DND-41 (cell line): ENCODE measurements around the gene CHSY1.
A peak's percentile ranks its signal among the peaks of the same experiment; 100 is the strongest.

Source experiments
- ATAC-seq: fragments of 200-7000 bp; cut with Tn5 transposase; 3 replicates; pipeline ENCODE4 v1.9.1; 2021; ENCODE audit warnings: low read depth; ENCODE audit not compliant: insufficient read depth
- DNase-seq: peaks from one replicate; pipeline ENCODE4 v3.0.0-alpha.2; 2020
- H2AFZ ChIP-seq: 2 replicates; pipeline ENCODE4 v1.6.0; 2012; ENCODE audit warnings: low read depth, low read length
- H3K27ac ChIP-seq: 2 replicates; pipeline ENCODE4 v1.5.1; 2012; ENCODE audit warnings: low read length, inconsistent platforms
- H3K27me3 ChIP-seq: fragments of 200-600 bp; sonication (generic); 2 replicates; pipeline ENCODE4 v1.6.0; 2012; ENCODE audit warnings: low read length, mild to moderate bottlenecking, inconsistent platforms; ENCODE audit not compliant: insufficient read depth, poor library complexity
- H3K36me3 ChIP-seq: 2 replicates; pipeline ENCODE4 v1.5.1; 2012; ENCODE audit warnings: low read length, inconsistent platforms; ENCODE audit not compliant: insufficient read depth
- H3K4me1 ChIP-seq: 2 replicates; pipeline ENCODE4 v1.5.1; 2012; ENCODE audit warnings: mild to moderate bottlenecking, low read length; ENCODE audit not compliant: insufficient read depth
- H3K4me2 ChIP-seq: 2 replicates; pipeline ENCODE4 v1.6.0; 2012; ENCODE audit warnings: mild to moderate bottlenecking, moderate library complexity, low read length, inconsistent platforms; ENCODE audit not compliant: insufficient read depth
- H3K4me3 ChIP-seq, 2 experiments: fragments of 200-600 bp in 1 of 2; shearing (Covaris generic) in 1 of 2; 2 replicates each; pipeline ENCODE4 v1.5.1; 2012 to 2016; ENCODE audit warnings: inconsistent platforms in 2 of 2, low read length in 2 of 2, mild to moderate bottlenecking in 2 of 2, low read depth in 1 of 2, moderate library complexity in 1 of 2
- H3K79me2 ChIP-seq: 2 replicates; pipeline ENCODE4 v1.6.0; 2012; ENCODE audit warnings: low read length, inconsistent platforms; ENCODE audit not compliant: insufficient read depth
- H3K9ac ChIP-seq: 2 replicates; pipeline ENCODE4 v1.6.0; 2012; ENCODE audit warnings: low read depth, mild to moderate bottlenecking, inconsistent platforms, low read length, moderate library complexity
- H3K9me3 ChIP-seq: 2 replicates; pipeline ENCODE4 v1.5.1; 2012; ENCODE audit warnings: low read length, moderate library complexity, mild to moderate bottlenecking, inconsistent platforms; ENCODE audit not compliant: insufficient read depth, severe bottlenecking
- H4K20me1 ChIP-seq: 2 replicates; pipeline ENCODE4 v1.6.0; 2012; ENCODE audit warnings: low read length; ENCODE audit not compliant: insufficient read depth
- CTCF ChIP-seq: IDR thresholded peaks from 2 replicates; pipeline ENCODE4 v1.5.1; 2012; ENCODE audit warnings: borderline replicate concordance, low read length, moderate library complexity, mild to moderate bottlenecking; ENCODE audit not compliant: poor library complexity, severe bottlenecking; ENCODE audit errors: extremely low read depth
- EZH2 ChIP-seq: IDR thresholded peaks from 3 replicates; pipeline ENCODE4 v1.6.1; 2012; ENCODE audit warnings: borderline replicate concordance, low read depth, mild to moderate bottlenecking, moderate library complexity, low read length, inconsistent platforms; ENCODE audit not compliant: severe bottlenecking

The CHSY1 gene

GRCh38 chr15:101272584-101272983 is 20.7 kb upstream of the CHSY1 start:
- no peak overlapping the region for H3K9ac ChIP-seq
- ATAC-seq (no peak), DNase-seq (no peak)
- peaks cover 18% of the 10 kb centered on the region for H3K79me2 ChIP-seq
- no peak overlapping the region for H2AFZ ChIP-seq
- peaks cover 5% of the 10 kb centered on the region; the same call in 1 of the 2 replicates for H4K20me1 ChIP-seq
- H3K4me1 ChIP-seq, result peaks cover 15% of the 10 kb centered on the region
- H3K27ac ChIP-seq, result no peak overlapping the region
- peaks cover 54% of the 10 kb centered on the region for H3K36me3 ChIP-seq
- H3K9me3 ChIP-seq, result no peaks in the 10 kb centered on the region
- H3K4me2 ChIP-seq, result no peak overlapping the region
- no peak for TF ChIP-seq EZH2
- TF ChIP-seq CTCF, result no peak
- H3K4me3 ChIP-seq, result no peak overlapping the region
- H3K27me3 ChIP-seq, result no peaks in the 10 kb centered on the region

GRCh38 chr15:101269479-101270223 is 17.8 kb upstream of the CHSY1 start:
- H3K36me3 ChIP-seq, result peaks cover 43% of the 10 kb centered on the region
- H3K9ac ChIP-seq, result no peak overlapping the region
- H3K27me3 ChIP-seq, result no peaks in the 10 kb centered on the region
- ATAC-seq (peak; percentile 47; the same call in 1 of the 3 replicates), DNase-seq (no peak)
- TF ChIP-seq CTCF (peak; percentile 49), EZH2 (no peak)
- H2AFZ ChIP-seq, result no peak overlapping the region
- H3K4me2 ChIP-seq, result no peak overlapping the region
- no peaks in the 10 kb centered on the region for H4K20me1 ChIP-seq
- H3K79me2 ChIP-seq, result no peaks in the 10 kb centered on the region
- H3K27ac ChIP-seq, result no peak overlapping the region
- H3K4me3 ChIP-seq, result no peak overlapping the region
- no peaks in the 10 kb centered on the region for H3K4me1 ChIP-seq
- no peaks in the 10 kb centered on the region for H3K9me3 ChIP-seq

GRCh38 chr15:101267320-101268104 is 15.7 kb upstream of the CHSY1 start:
- Histone ChIP-seq H2AFZ (no peak overlapping the region), H3K36me3 (peaks cover 24% of the 10 kb centered on the region), H3K9ac (no peak overlapping the region), H4K20me1 (no peaks in the 10 kb centered on the region), H3K79me2 (no peaks in the 10 kb centered on the region), H3K4me1 (no peaks in the 10 kb centered on the region), H3K27me3 (no peaks in the 10 kb centered on the region), H3K9me3 (no peaks in the 10 kb centered on the region), H3K27ac (no peak overlapping the region), H3K4me2 (no peak overlapping the region), H3K4me3 (no peak overlapping the region)
- DNase-seq (no peak), ATAC-seq (0 out of 3 replicates have a peak, but pooled peaks have one; percentile 15)
- TF ChIP-seq CTCF (no peak), EZH2 (no peak)
